GM19239 (cell line): ENCODE data around the gene RPL3.

Source experiments
- DNase-seq: peaks from one replicate; pipeline ENCODE4 v3.0.0; 2011; ENCODE audit warnings: low spot score; ENCODE audit not compliant: insufficient read length
- FAIRE-seq: peaks from 2 replicates; lab custom pipeline; 2011; peaks lifted over from hg19 to GRCh38; lab: Jason Lieb, UNC

RPL3 gene

DNA sequence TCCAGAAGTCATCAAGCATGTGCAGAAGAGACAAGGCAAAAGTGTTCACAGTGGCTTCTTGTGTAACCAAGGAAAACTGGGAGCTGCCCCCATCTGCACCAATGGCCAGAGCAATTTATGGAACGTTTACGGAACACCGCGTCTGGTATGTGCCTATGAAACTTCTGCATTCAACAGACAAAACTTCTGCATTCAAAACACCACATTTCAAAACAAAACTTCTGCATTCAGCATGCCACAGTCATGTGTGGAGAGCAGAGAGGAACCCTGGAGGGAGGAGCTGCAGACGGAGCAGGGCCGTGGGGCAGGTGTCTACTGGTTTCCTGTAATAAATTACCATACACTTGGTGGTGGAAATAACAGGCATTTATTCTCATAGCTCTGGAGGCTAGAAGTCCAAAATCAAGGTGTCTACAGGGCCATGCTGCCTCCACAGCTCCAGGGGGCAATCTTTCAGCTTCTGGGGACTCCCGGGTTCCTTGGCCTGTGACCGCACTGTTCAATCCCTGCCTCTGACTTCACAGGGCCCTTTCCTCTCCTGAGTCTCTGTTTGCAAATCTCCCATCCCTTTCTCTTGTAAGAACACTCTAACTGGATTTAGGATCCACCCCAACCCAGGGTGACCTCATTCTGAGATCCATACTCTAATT, 32.2 kb downstream of the RPL3 start:
- DNase-seq = peak; percentile 76
- FAIRE-seq = peak; percentile 75

GRCh38 chr22:39284983-39285382, 34.4 kb downstream of the RPL3 start:
- FAIRE-seq (no peak), DNase-seq (no peak)

DNA sequence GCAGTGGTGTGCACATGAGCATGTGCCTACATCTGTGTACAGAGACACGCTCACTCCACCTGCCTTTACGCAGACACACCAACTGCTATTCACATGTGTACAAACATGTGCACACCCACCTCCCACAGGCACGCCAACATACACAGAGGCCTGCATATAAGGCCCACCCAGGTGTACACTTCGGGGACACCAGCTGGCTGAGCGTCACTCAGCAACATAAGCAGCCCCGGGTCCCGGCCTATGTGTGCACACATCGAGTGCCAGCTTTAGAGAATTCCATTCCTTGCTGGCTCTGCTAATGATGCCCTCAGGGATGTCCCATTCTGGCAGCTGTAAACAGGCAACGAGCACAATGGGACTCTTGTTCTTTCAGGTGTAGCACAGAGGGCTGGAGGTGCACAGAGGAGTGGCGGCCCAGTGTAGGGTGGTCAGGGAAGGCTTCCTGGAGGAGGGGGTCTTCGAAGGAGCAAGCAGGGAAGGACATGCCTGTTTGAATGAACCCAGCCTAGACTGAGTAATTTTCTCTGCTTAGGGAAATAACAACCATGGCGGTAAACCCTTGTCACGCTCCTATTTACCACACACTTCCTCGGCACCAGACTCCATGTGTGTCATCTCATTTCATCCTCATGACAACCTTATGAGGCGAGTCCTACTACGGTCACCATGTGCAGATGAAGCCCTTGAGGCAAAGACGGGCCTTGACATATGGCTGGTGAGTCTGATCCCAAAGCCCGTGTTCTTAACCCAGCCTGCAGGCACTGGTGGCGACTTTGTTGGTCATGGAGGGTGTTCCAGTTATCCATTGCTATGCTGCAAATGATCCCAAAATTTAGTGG, 35.1 kb downstream of the RPL3 start:
- DNase-seq (no peak), FAIRE-seq (no peak)

GRCh38 chr22:39283322-39284141, 35.9 kb downstream of the RPL3 start:
- FAIRE-seq = no peak
- DNase-seq = no peak

- no peak for DNase-seq
- FAIRE-seq = no peak
Measured at GRCh38 chr22:39282645-39283321, 36.6 kb downstream of the RPL3 start.

- FAIRE-seq (no peak), DNase-seq (no peak)
Measured at GRCh38 chr22:39281126-39281525, 38.3 kb downstream of the RPL3 start.

GRCh38 chr22:39280250-39280649, 39.2 kb downstream of the RPL3 start:
- DNase-seq (no peak), FAIRE-seq (no peak)

DNA sequence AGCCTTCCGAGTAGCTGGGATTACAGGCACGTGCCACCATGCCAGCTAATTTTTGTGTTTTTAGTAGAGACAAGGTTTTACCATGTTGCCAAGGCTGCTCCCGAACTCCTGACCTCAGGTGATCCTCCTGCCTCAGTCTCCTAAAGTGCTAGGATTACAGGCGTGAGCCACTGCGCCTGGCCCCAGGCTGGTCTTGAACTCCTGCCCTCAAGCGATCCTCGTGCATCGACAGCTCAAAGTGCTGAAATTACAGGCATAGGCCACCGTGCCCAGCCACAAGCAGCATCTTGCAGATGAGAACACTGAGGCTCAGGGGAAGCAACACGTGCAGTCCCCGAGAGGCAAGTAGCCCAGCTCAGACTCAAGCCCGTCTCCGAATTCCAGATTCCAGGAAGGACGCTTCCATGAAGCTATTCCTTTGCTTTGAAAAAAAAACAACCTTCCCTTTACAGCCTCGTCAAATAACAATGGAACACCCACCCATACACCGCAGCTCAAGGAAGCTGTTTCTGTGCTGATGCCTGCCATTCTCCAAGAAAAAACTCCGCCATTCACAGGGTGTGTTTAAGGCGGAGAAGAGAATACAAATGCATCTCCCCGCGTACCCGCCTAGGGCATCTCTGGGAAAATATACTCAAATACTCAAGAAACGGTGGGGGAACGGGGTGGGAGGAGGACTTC, 40.1 kb downstream of the RPL3 start:
- no peak for DNase-seq
- FAIRE-seq = no peak

DNA sequence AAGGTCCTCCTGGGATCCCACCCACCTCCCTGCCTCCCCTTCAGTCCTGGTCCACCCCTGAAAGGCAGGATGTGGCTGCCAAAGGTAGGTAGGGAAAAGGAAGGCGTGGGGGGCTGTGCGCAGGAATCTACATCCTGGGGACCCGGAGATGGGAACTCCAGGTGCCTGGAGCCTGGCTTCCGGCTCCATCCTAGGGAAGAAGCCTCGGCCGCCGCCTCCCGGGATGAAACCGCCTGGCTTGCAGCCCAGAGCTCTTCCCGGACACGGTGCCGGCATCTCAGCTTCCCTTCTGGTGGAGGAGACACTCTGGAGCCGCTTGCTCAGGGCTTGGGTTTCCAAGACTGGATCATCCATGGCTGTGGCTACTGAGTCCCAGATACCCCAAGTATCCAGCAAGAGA, 41.4 kb downstream of the RPL3 start:
- DNase-seq = no peak
- no peak for FAIRE-seq

GRCh38 chr22:39277142-39277607, 42.2 kb downstream of the RPL3 start:
- FAIRE-seq = no peak
- no peak for DNase-seq

DNA sequence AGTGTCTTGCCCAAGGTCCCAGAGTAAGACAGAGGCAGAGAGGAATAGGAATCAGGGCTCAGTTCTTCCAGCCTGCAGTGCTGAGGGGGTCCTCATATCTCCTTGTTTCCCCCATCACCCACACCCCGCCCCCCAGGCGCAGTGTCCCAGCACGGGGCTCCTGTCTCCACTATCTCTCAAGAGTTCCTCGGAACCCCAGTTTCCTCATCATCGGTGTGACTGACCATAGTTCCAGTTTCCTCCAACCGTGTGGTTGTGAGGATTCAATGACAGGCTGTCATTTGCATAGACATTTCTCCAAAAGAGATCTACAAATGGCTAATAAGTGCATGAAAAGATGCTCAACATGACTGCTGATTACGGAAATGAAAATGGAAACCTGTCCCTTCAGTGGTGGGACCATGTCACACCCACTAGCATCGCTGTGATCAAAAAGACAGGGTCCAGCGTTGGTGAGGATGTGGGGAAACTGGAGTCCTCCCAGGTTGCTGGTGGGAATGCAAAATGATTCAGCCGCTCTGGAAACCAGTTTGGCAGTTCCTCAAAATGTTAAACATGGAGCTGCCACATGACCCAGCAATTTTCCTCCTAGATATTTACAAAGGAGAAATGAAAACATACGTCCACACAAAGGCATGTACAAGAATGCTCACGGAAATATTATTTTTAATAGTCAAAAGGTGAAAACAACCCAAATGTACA, 42.8 kb downstream of the RPL3 start:
- no peak for DNase-seq
- no peak for FAIRE-seq

DNA sequence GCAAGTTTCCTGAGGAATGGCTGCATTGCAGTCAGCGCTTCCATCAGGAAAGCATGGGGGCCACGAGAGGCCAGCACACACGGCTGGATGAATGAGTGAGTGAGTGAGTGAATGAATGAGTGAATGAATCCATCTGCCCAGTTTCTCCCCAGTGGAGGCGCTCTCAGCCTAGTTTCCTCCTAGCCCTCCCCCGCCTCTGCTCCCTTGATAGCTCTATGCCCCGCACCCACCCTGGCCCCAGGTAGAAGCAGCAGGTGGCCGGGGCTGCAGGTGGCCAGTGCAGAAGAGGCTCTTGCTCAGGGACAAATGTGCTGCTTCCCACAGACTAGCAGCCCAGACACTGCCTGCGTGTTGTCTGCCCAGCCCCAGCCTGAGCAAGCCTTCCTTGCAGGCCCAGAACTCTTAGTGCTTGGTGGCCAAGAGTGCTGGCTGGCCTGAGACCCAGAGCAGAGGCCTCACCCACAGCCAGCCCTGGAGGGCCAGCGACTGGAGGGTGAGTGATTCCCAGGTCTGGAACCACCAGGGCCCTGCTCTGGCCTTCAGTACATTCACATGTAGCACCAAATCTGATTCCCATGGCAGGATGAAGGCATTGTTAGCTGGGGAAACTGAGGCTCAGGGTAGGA, 43.5 kb downstream of the RPL3 start:
- FAIRE-seq (no peak), DNase-seq (no peak)

- no peak for FAIRE-seq
Measured at GRCh38 chr22:39273950-39274887, 45.2 kb downstream of the RPL3 start.

GRCh38 chr22:39270792-39271191, 48.6 kb downstream of the RPL3 start:
- no peak for DNase-seq
- FAIRE-seq = no peak

More at GRCh38 chr22:39273950-39274887, 45.2 kb downstream of the RPL3 start:
- DNase-seq = no peak

DNA sequence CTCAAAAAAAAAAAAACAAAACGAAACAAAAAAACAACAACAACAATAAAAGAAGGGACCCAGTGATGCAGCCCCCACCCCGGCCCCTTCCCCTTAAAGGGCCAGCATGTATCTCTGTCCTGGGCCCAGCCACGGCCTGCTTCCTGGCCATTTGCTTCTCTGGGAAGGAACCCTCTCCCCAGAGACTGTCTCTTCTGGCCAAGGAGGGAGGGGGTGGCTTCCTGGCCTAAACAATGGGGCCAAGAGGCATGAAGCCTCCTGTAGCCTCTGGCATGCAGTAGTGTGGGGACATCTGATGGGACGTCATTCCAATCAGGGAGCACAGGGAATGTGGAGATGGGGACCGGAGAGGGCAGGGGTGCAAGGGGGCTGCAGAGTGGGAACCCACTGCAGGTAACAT, 49.1 kb downstream of the RPL3 start:
- no peak for FAIRE-seq
- no peak for DNase-seq

DNA sequence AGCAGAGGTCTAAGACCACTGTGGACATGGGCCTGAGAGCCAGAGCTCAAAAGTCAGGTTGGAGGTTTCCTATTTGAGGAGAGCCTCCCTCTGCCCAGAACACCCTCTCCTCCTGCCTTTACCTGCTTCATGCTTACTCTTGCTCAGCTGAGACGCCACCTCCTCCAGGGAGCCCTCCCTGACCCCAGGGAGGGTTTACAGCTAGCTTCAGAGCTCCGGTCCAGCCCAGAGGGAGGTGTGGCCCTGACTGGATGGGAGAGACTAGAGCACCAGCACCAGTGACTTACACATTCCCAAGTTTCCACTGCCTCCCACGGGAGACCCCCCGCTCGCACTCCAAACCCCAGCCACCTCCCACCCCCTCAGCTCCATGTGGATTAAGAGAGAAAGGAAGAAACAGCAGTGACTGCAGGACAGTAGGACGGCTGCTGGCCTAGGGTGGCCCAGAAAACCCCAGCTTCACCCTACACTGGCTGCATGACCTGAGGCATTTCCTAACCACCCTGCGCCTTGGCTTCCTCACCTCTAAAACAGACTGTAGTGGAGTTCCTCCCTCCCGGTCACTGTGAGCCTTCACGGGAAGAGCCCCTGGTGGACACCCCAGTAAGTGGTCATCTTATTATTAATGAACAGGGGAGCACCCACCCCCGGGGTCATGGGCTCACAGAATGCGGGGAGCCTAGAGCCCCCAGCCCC, 50.2 kb downstream of the RPL3 start:
- no peak for FAIRE-seq

DNA sequence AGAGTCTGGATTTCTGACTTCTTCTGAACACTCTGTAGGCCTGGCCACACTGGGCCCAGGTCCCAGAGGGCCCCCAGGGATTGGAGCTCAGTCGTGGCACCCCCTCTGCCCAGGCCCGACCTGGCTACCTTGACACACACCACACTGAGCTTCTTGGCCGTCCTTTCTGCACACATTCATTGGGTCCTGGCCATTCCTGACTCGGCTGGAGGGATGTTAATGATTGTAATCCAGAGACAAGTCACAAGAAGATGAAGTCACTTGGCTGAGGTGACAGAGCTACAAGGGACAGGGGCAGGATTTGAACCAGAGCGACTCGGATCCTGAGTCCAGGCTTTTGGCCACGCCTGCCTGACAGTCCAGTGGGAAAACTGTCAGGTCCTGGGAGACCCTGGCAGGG, 50.8 kb downstream of the RPL3 start:
- DNase-seq (no peak), FAIRE-seq (no peak)

More for the DNA sequence above, 50.2 kb downstream of the RPL3 start:
- DNase-seq = no peak
